IMR-90 (cell line): Measurements from ENCODE around the gene RPL14. TPM values are rescaled to one million over a fixed set of nuclear protein-coding genes. Genes with fewer than 3 reads are reported as not detected.

ENCODE experiments used
- ATAC-seq: fragments of 200-7000 bp; cut with Tn5 transposase; 2 replicates; pipeline ENCODE4 v1.9.1; 2020; ENCODE audit warnings: low read depth, mild to moderate bottlenecking, moderate library complexity
- BruUV-seq: library from RNA; stranded (reverse); fragments of 400-500 nt; replicated peaks from 2 replicates; lab custom pipeline; 2021; lab: Mats Ljungman, UMichigan
- CTCF ChIA-PET: fragments of 300-600 bp; formaldehyde crosslinking; extraction: SDS; loops from one replicate; lab custom pipeline; 2021; ENCODE audit warnings: antibody characterized with exemption; lab: Yijun Ruan, JAX
- POLR2A ChIA-PET: fragments of 300-600 bp; sonication (Branson Sonifier 250); formaldehyde crosslinking; loops from one replicate; lab custom pipeline; 2022; ENCODE audit warnings: antibody characterized with exemption; ENCODE audit not compliant: unreplicated experiment; lab: Charles Lee
- DNase-seq: peaks from one replicate; pipeline ENCODE4 v3.0.0; 2013
- H2AFZ ChIP-seq: replicated peaks from 2 replicates; pipeline ENCODE3; 2013; ENCODE audit warnings: low read length, mild to moderate bottlenecking; ENCODE audit not compliant: poor library complexity
- H2AK5ac ChIP-seq: 2 replicates; pipeline ENCODE4 v1.6.1; 2013; ENCODE audit warnings: low read depth, low read length, inconsistent platforms
- H2AK9ac ChIP-seq: replicated peaks from 2 replicates; pipeline ENCODE3; 2013; ENCODE audit warnings: mild to moderate bottlenecking, low read depth, low read length, moderate library complexity; ENCODE audit not compliant: poor library complexity
- H2BK120ac ChIP-seq: 2 replicates; pipeline ENCODE4 v1.6.1; 2013; ENCODE audit warnings: low read depth, low read length, inconsistent platforms
- H2BK15ac ChIP-seq: 3 replicates; pipeline ENCODE4 v1.6.1; 2013; ENCODE audit warnings: low read depth, low read length, inconsistent platforms
- H2BK20ac ChIP-seq: 2 replicates; pipeline ENCODE4 v1.6.1; 2013; ENCODE audit warnings: low read depth, mild to moderate bottlenecking, inconsistent platforms, low read length, moderate library complexity
- H2BK5ac ChIP-seq: 2 replicates; pipeline ENCODE4 v1.6.1; 2013; ENCODE audit warnings: mild to moderate bottlenecking, low read depth, low read length, inconsistent platforms; ENCODE audit not compliant: poor library complexity, severe bottlenecking
- H3K14ac ChIP-seq: replicated peaks from 2 replicates; pipeline ENCODE4 v1.6.1; 2013; ENCODE audit warnings: low read depth, low read length, inconsistent platforms
- H3K18ac ChIP-seq: 2 replicates; pipeline ENCODE4 v1.6.1; 2013; ENCODE audit warnings: low read depth, low read length, control low read depth
- H3K23ac ChIP-seq: 2 replicates; pipeline ENCODE4 v1.6.1; 2013; ENCODE audit warnings: low read depth, low read length, inconsistent platforms
- H3K27ac ChIP-seq: 2 replicates; pipeline ENCODE4 v1.5.1; 2013; ENCODE audit warnings: mild to moderate bottlenecking, control low read depth, low read length; ENCODE audit not compliant: insufficient read depth
- H3K27me3 ChIP-seq: 2 replicates; pipeline ENCODE4 v1.6.1; 2013; ENCODE audit warnings: low read length; ENCODE audit not compliant: control insufficient read depth, insufficient read depth
- H3K36me3 ChIP-seq: 2 replicates; pipeline ENCODE4 v1.6.1; 2013; ENCODE audit warnings: low read length, mixed read lengths; ENCODE audit not compliant: control insufficient read depth, insufficient read depth
- H3K4ac ChIP-seq: 2 replicates; pipeline ENCODE4 v1.6.1; 2013; ENCODE audit warnings: low read depth, low read length, inconsistent platforms
- H3K4me1 ChIP-seq: 2 replicates; pipeline ENCODE4 v1.6.1; 2013; ENCODE audit warnings: low read length, mixed read lengths; ENCODE audit not compliant: control insufficient read depth, insufficient read depth
- H3K4me2 ChIP-seq: 2 replicates; pipeline ENCODE4 v1.6.1; 2013; ENCODE audit warnings: low read depth, mild to moderate bottlenecking, control low read depth, low read length, moderate library complexity
- H3K4me3 ChIP-seq: 2 replicates; pipeline ENCODE4 v1.5.1; 2013; ENCODE audit warnings: low read depth, mild to moderate bottlenecking, control low read depth, low read length, moderate library complexity; ENCODE audit not compliant: insufficient read depth
- H3K56ac ChIP-seq: 2 replicates; pipeline ENCODE4 v1.6.1; 2013; ENCODE audit warnings: low read length, inconsistent platforms; ENCODE audit not compliant: insufficient read depth; ENCODE audit errors: extremely low read depth
- H3K79me1 ChIP-seq, 2 experiments: 2 replicates each; pipeline ENCODE4 v1.6.1; 2013; ENCODE audit warnings: low read length in 2 of 2, inconsistent platforms in 1 of 2, low read depth in 1 of 2
- H3K9ac ChIP-seq: 2 replicates; pipeline ENCODE4 v1.6.1; 2013; ENCODE audit warnings: low read depth, low read length, control low read depth
- H3K9me1 ChIP-seq: 2 replicates; pipeline ENCODE4 v1.6.1; 2013; ENCODE audit warnings: low read length, inconsistent platforms; ENCODE audit not compliant: insufficient read depth
- H3K9me3 ChIP-seq: 2 replicates; pipeline ENCODE4 v1.6.1; 2013; ENCODE audit warnings: low read length; ENCODE audit not compliant: control insufficient read depth, insufficient read depth
- H4K20me1 ChIP-seq: 2 replicates; pipeline ENCODE4 v1.6.1; 2013; ENCODE audit warnings: low read length, inconsistent platforms; ENCODE audit not compliant: insufficient read depth
- H4K5ac ChIP-seq: 2 replicates; pipeline ENCODE4 v1.6.1; 2013; ENCODE audit warnings: mild to moderate bottlenecking, low read depth, low read length, control low read depth
- H4K8ac ChIP-seq, 2 experiments: 2 replicates each; pipeline ENCODE4 v1.6.1; 2013; ENCODE audit warnings: low read depth in 2 of 2, low read length in 2 of 2, control low read depth in 1 of 2, inconsistent platforms in 1 of 2
- H4K91ac ChIP-seq: 2 replicates; pipeline ENCODE4 v1.6.1; 2013; ENCODE audit warnings: low read depth, low read length, inconsistent platforms; ENCODE audit not compliant: insufficient read depth
- BHLHE40 ChIP-seq: fragments of 150-350 bp; IDR thresholded peaks from 2 replicates; pipeline ENCODE4 v1.6.1; 2016; ENCODE audit warnings: mild to moderate bottlenecking, low read depth, low read length
- CEBPB ChIP-seq: IDR thresholded peaks from 2 replicates; pipeline ENCODE4 v1.6.1; 2012; ENCODE audit warnings: low read depth, low read length, improper control_type of control experiment
- CHD1 ChIP-seq: IDR thresholded peaks from 2 replicates; pipeline ENCODE4 v1.6.1; 2012; ENCODE audit warnings: low read depth, low read length, improper control_type of control experiment
- MAZ ChIP-seq: IDR thresholded peaks from 2 replicates; pipeline ENCODE4 v1.6.1; 2012; ENCODE audit warnings: low read depth, mild to moderate bottlenecking, low read length, improper control_type of control experiment, moderate library complexity, borderline replicate concordance
- MXI1 ChIP-seq: IDR thresholded peaks from 2 replicates; pipeline ENCODE4 v1.6.1; 2012; ENCODE audit warnings: low read depth, mild to moderate bottlenecking, low read length, moderate library complexity, borderline replicate concordance
- NFE2L2 ChIP-seq: fragments of 150-350 bp; IDR thresholded peaks from 2 replicates; pipeline ENCODE4 v1.6.1; 2016; ENCODE audit warnings: low read depth, mild to moderate bottlenecking, low read length
- POLR2A ChIP-seq: IDR thresholded peaks from 2 replicates; pipeline ENCODE4 v1.6.1; 2012; ENCODE audit warnings: mild to moderate bottlenecking, low read depth, low read length
- RAD21 ChIP-seq: IDR thresholded peaks from 2 replicates; pipeline ENCODE4 v1.6.1; 2012; ENCODE audit warnings: low read length, improper control_type of control experiment
- SMC3 ChIP-seq: fragments of 150-350 bp; IDR thresholded peaks from 2 replicates; pipeline ENCODE4 v1.6.1; 2016; ENCODE audit warnings: low read depth, mild to moderate bottlenecking, antibody characterized with exemption, low read length, moderate library complexity
- WGBS, 2 experiments: methylation state at CpG; one replicate each; pipeline versions ENCODE4 v1.1.5 to v1.1.7; 2013; ENCODE audit warnings: missing lambda C conversion rate in 2 of 2; ENCODE audit not compliant: insufficient read length in 1 of 2; ENCODE audit errors: extremely low coverage in 2 of 2; 5-methylcytosine and 5-hydroxymethylcytosine counted together
- dilution Hi-C: fragments of 300-500 bp; cut with HindIII; formaldehyde crosslinking; loops from one replicate; pipeline ENCODE4 v1.14.3; 2018; ENCODE audit warnings: low sequenced_read_pairs; ENCODE audit not compliant: unreplicated experiment
- in situ Hi-C: fragments of 300-500 bp; cut with MboI; formaldehyde crosslinking; loops from 3 replicates; pipeline ENCODE4 v1.14.3; 2019; ENCODE audit warnings: low sequenced_read_pairs, inconsistent platforms, mixed read lengths
- intact Hi-C: fragments of 100-400 bp; cut with micrococcal nuclease; formaldehyde crosslinking; loops from 2 replicates; pipeline ENCODE4 v1.10.0; 2022
- polyA plus RNA-seq, 3 experiments: library from polyadenylated mRNA; depleted of rRNA; stranded (reverse); fragments of >200 nt; gene quantifications; 2 replicates each; pipeline ENCODE4 v1.2.3, GENCODE V29; 2012; ENCODE audit warnings: low replicate concordance in 1 of 3
- total RNA-seq: library from RNA; depleted of rRNA; stranded (reverse); fragments of >200 nt; gene quantifications from 2 replicates; pipeline ENCODE4 v1.2.3, GENCODE V29; 2012
- TF ChIP-seq, protein P1 (sequence below): fragments of 150-350 bp; IDR thresholded peaks from 2 replicates; pipeline ENCODE4 v1.6.1; 2017; ENCODE audit warnings: mild to moderate bottlenecking, antibody characterized with exemption, low read length, low read depth
- TF ChIP-seq, protein P2 (sequence below): fragments of 150-350 bp; IDR thresholded peaks from 2 replicates; pipeline ENCODE4 v1.6.1; 2016; ENCODE audit warnings: low read depth, mild to moderate bottlenecking, low read length, moderate library complexity, borderline replicate concordance
- TF ChIP-seq, protein P3 (sequence below): conservative IDR thresholded peaks from 2 replicates; pipeline ENCODE4 v1.5.1; 2012; ENCODE audit warnings: mild to moderate bottlenecking, low read depth, low read length, improper control_type of control experiment

The RPL14 gene
- total and polyA plus RNA-seq, 2 of the 4 experiments (the other 2 are of a cell fraction) = 142 to 492 TPM

- Histone ChIP-seq H2BK15ac (no peak overlapping the region), H3K9me1 (peaks cover 9% of the 10 kb centered on the region), H4K20me1 (no peaks in the 10 kb centered on the region), H3K23ac (peak overlapping the region; percentile 7; the same call in 1 of the 2 replicates), H2BK120ac (no peak overlapping the region), H3K4me3 (peak overlapping the region; percentile 70), H2AFZ (peak overlapping the region; percentile 18), H4K8ac (peak overlapping the region; percentile 41 to 96; a peak in 3 of 4 replicates), H2BK5ac (no peak overlapping the region), H3K9ac (peak overlapping the region; percentile 84), H3K14ac (peak overlapping the region; percentile 15; the same call in 1 of the 2 replicates), H2AK9ac (no peak overlapping the region), H3K4me1 (peaks cover 3% of the 10 kb centered on the region), H3K4me2 (peak overlapping the region; percentile 84), H3K56ac (no peak overlapping the region), H3K36me3 (peaks cover 6% of the 10 kb centered on the region), H3K4ac (no peak overlapping the region), H3K79me1 (peaks cover 8 to 11% of the 10 kb centered on the region in 2 experiments; a peak in 3 of 4 replicates), H2BK20ac (no peak overlapping the region), H2AK5ac (no peak overlapping the region), H3K27me3 (no peaks in the 10 kb centered on the region), H3K18ac (no peak overlapping the region), H3K9me3 (no peaks in the 10 kb centered on the region), H4K91ac (no peak overlapping the region), H4K5ac (peak overlapping the region; percentile 26), H3K27ac (no peak overlapping the region)
- ChIA-PET CTCF (no interaction called here), POLR2A (no interaction called here)
- no TSS peak for BruUV-seq
- ATAC-seq (no peak), DNase-seq (no peak)
- dilution Hi-C loops = no loop called here
- no peak for TF ChIP-seq MXI1
- no peak for TF ChIP-seq BHLHE40
- TF ChIP-seq, protein P1, sequence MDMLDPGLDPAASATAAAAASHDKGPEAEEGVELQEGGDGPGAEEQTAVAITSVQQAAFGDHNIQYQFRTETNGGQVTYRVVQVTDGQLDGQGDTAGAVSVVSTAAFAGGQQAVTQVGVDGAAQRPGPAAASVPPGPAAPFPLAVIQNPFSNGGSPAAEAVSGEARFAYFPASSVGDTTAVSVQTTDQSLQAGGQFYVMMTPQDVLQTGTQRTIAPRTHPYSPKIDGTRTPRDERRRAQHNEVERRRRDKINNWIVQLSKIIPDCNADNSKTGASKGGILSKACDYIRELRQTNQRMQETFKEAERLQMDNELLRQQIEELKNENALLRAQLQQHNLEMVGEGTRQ = no peak
- no peak for TF ChIP-seq MAZ
- TF ChIP-seq CHD1 = no peak
- TF ChIP-seq POLR2A = no peak
- TF ChIP-seq, protein P2, sequence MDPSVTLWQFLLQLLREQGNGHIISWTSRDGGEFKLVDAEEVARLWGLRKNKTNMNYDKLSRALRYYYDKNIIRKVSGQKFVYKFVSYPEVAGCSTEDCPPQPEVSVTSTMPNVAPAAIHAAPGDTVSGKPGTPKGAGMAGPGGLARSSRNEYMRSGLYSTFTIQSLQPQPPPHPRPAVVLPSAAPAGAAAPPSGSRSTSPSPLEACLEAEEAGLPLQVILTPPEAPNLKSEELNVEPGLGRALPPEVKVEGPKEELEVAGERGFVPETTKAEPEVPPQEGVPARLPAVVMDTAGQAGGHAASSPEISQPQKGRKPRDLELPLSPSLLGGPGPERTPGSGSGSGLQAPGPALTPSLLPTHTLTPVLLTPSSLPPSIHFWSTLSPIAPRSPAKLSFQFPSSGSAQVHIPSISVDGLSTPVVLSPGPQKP = no peak
- TF ChIP-seq, protein P3, sequence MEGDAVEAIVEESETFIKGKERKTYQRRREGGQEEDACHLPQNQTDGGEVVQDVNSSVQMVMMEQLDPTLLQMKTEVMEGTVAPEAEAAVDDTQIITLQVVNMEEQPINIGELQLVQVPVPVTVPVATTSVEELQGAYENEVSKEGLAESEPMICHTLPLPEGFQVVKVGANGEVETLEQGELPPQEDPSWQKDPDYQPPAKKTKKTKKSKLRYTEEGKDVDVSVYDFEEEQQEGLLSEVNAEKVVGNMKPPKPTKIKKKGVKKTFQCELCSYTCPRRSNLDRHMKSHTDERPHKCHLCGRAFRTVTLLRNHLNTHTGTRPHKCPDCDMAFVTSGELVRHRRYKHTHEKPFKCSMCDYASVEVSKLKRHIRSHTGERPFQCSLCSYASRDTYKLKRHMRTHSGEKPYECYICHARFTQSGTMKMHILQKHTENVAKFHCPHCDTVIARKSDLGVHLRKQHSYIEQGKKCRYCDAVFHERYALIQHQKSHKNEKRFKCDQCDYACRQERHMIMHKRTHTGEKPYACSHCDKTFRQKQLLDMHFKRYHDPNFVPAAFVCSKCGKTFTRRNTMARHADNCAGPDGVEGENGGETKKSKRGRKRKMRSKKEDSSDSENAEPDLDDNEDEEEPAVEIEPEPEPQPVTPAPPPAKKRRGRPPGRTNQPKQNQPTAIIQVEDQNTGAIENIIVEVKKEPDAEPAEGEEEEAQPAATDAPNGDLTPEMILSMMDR = no peak
- no peak for TF ChIP-seq CEBPB
- no peak for TF ChIP-seq SMC3
- no peak for TF ChIP-seq RAD21
- TF ChIP-seq NFE2L2 = no peak
- in situ Hi-C loops = no loop called here
- intact Hi-C loops = loop anchor here (1.0 kb wide), 1 partner anchor 47 kb away; the partner anchor contains the start of gene ZNF621
- WGBS, 2 experiments = 84% methylated on average over 3 of the region's 4 CpGs; no CpG with 5 or more reads in 1 of the 2 experiments
Observed at GRCh38 chr3:40477666-40478065, 20.5 kb downstream of the RPL14 start.
